Type B pancreatic cell (in vitro differentiated cells): ENCODE results near the gene LRMDA. TPM values are rescaled to one million over a fixed set of nuclear protein-coding genes. Genes with fewer than 3 reads are reported as not detected.

Experiments used
- DNase-seq: peaks from one replicate; pipeline ENCODE4 v3.0.0; 2021; ENCODE audit warnings: mixed read lengths; ENCODE audit not compliant: unreplicated experiment; ENCODE audit errors: extremely low spot score
- H3K27ac Mint-ChIP-seq: 2 replicates; pipeline ENCODE4 v1.8.0; 2021; ENCODE audit warnings: mild to moderate bottlenecking, mixed read lengths
- H3K27me3 Mint-ChIP-seq: 2 replicates; pipeline ENCODE4 v1.8.0; 2021; ENCODE audit warnings: mixed read lengths
- H3K36me3 Mint-ChIP-seq: 2 replicates; pipeline ENCODE4 v1.8.0; 2021; ENCODE audit warnings: mixed read lengths
- H3K4me1 Mint-ChIP-seq: one replicate; pipeline ENCODE4 v1.8.0; 2021; ENCODE audit warnings: mixed read lengths; ENCODE audit not compliant: unreplicated experiment
- H3K4me3 Mint-ChIP-seq: 2 replicates; pipeline ENCODE4 v1.8.0; 2021; ENCODE audit warnings: mild to moderate bottlenecking, mixed read lengths
- H3K9me3 Mint-ChIP-seq: 2 replicates; pipeline ENCODE4 v1.8.0; 2021; ENCODE audit warnings: mixed read lengths
- total RNA-seq: library from RNA; stranded (reverse); gene quantifications from 2 replicates; pipeline ENCODE4 v1.2.1, GENCODE V29; 2021; ENCODE audit warnings: low replicate concordance
- TF ChIP-seq, protein P1 (sequence below): fragments of 200-600 bp; sonication (generic); conservative IDR thresholded peaks from 2 replicates; pipeline ENCODE4 v1.5.0; 2021; ENCODE audit warnings: antibody characterized with exemption, mild to moderate bottlenecking

Gene LRMDA
- total RNA-seq, 1 donor from 2014 or later = 2.0 TPM

DNA sequence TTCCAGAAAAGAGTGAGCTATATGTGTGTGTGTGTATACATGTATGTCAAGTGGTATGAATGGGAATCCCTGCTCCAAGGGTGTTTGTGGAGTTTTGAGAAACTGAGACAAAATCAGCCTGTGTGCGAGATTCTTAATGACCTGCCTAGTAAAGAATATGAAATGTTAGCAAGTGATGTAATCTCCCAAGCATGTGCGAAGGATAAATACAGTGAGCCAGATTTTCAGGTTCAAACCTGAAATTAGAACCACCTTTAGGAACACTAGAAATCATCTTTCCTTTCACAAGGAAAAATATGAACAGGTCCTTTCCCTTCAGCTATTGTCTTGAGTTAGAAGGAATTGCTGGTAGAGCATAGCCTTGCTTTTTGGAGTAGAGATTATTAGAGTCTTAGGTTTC lies 457.6 kb downstream of the LRMDA start:
- H3K27ac Mint-ChIP-seq = no peak overlapping the region
- H3K4me1 Mint-ChIP-seq = peaks cover 20% of the 10 kb centered on the region
- H3K4me3 Mint-ChIP-seq = no peak overlapping the region
- H3K27me3 Mint-ChIP-seq = peaks cover 18% of the 10 kb centered on the region
- H3K36me3 Mint-ChIP-seq = no peaks in the 10 kb centered on the region
- H3K9me3 Mint-ChIP-seq = no peaks in the 10 kb centered on the region
- TF ChIP-seq, protein P1, sequence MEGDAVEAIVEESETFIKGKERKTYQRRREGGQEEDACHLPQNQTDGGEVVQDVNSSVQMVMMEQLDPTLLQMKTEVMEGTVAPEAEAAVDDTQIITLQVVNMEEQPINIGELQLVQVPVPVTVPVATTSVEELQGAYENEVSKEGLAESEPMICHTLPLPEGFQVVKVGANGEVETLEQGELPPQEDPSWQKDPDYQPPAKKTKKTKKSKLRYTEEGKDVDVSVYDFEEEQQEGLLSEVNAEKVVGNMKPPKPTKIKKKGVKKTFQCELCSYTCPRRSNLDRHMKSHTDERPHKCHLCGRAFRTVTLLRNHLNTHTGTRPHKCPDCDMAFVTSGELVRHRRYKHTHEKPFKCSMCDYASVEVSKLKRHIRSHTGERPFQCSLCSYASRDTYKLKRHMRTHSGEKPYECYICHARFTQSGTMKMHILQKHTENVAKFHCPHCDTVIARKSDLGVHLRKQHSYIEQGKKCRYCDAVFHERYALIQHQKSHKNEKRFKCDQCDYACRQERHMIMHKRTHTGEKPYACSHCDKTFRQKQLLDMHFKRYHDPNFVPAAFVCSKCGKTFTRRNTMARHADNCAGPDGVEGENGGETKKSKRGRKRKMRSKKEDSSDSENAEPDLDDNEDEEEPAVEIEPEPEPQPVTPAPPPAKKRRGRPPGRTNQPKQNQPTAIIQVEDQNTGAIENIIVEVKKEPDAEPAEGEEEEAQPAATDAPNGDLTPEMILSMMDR = no peak
- no peak for DNase-seq

GRCh38 chr10:75894761-75895160 lies 463.3 kb downstream of the LRMDA start:
- Mint-ChIP-seq H3K27ac (no peak overlapping the region), H3K4me3 (no peak overlapping the region), H3K4me1 (peaks cover 6% of the 10 kb centered on the region), H3K27me3 (peaks cover 19% of the 10 kb centered on the region), H3K9me3 (no peaks in the 10 kb centered on the region), H3K36me3 (no peaks in the 10 kb centered on the region)
- DNase-seq = no peak
- TF ChIP-seq, protein P1 = no peak

DNA sequence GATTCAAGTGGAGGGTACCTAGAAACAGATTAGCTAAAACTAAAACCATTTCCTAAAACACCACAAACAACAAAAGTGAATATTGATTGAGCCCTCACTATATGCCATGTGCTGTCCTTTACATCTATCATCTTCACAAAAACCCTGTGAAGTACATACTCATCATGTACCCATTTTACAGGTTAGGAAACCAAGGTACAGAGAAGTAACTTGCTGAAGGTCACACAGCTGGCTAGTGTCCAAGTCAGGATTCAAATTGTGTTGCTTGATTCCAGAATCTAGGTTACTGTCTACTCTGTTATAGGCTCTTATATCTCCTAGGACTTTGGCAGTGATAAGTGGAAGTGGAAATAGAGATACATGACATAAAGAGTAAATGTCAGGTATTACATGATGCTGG lies 463.8 kb downstream of the LRMDA start:
- H3K9me3 Mint-ChIP-seq = no peaks in the 10 kb centered on the region
- no peak overlapping the region for H3K27ac Mint-ChIP-seq
- TF ChIP-seq, protein P1 = no peak
- no peak for DNase-seq
- H3K4me1 Mint-ChIP-seq = peaks cover 11% of the 10 kb centered on the region
- H3K27me3 Mint-ChIP-seq = peaks cover 19% of the 10 kb centered on the region
- H3K36me3 Mint-ChIP-seq = no peaks in the 10 kb centered on the region
- H3K4me3 Mint-ChIP-seq = no peak overlapping the region

DNA sequence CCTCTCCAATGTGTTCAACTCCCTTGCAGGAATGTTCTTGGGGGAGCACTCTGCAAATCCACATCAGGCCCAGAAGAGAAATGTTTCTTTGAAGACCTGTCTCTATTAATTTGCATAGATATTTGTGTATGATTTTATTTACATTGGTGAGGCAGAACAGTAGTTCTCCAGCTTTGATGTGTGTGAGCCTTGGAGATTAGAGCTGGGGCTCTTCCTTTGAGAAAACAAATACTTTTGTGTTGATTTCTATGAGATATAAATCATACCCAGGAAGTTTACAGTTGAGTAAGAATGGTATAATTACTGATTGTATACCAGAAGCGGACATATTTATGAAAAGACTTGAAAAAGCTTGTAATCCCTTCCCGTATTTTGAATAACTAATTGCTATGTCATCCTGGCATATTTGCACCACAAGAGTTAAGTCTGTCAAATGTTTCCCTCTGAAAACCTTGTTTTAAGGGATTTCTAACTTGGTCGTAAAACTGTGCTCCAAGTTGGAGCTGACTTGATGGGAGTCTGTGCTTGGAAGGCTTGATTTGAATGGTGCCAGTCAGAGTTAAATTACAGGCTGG lies 468.5 kb downstream of the LRMDA start:
- H3K4me3 Mint-ChIP-seq = no peak overlapping the region
- no peak overlapping the region for H3K27ac Mint-ChIP-seq
- H3K27me3 Mint-ChIP-seq = peaks cover 42% of the 10 kb centered on the region
- peaks cover 23% of the 10 kb centered on the region for H3K4me1 Mint-ChIP-seq
- DNase-seq = no peak
- H3K36me3 Mint-ChIP-seq = no peaks in the 10 kb centered on the region
- H3K9me3 Mint-ChIP-seq = no peaks in the 10 kb centered on the region
- TF ChIP-seq, protein P1 = no peak

DNA sequence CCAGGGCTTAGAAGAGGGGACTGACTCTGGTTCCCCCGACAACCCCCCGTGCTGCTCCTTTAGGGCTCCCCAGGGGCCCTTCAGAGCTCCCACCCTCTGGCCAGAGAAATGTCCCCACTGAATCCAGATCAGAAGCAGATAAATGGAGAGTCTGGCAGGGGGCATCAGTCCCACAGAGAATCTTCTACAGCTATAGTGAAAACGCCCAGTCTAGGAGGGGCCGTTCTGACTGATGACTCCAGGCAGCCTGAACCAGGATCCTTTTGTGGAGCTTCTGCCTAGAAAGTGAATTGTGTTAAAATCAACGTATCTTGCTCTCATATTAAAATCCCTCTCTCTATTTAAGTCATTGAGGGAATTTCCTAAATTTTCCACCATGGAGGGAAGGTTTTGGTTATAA lies 471.4 kb downstream of the LRMDA start:
- H3K27ac Mint-ChIP-seq = no peak overlapping the region
- DNase-seq = no peak
- peaks cover 60% of the 10 kb centered on the region for H3K27me3 Mint-ChIP-seq
- TF ChIP-seq, protein P1 = no peak
- H3K4me3 Mint-ChIP-seq = no peak overlapping the region
- no peaks in the 10 kb centered on the region for H3K36me3 Mint-ChIP-seq
- H3K4me1 Mint-ChIP-seq = peaks cover 23% of the 10 kb centered on the region
- no peaks in the 10 kb centered on the region for H3K9me3 Mint-ChIP-seq
